COLO668 (cell line): ENCODE measurements around the gene TBC1D13.
A peak's percentile ranks its signal among the peaks of the same experiment; 100 is the strongest.
"Not testable (repeated sequence)": the region's sequence is repeated elsewhere in the genome, so short reads cannot be mapped to it uniquely, and the experiment has no call there.

Source experiments
- DNase-seq: peaks from one replicate; lab custom pipeline; 2025; ENCODE audit not compliant: unreplicated experiment; lab: John Stamatoyannopoulos, UW

Gene TBC1D13

DNA sequence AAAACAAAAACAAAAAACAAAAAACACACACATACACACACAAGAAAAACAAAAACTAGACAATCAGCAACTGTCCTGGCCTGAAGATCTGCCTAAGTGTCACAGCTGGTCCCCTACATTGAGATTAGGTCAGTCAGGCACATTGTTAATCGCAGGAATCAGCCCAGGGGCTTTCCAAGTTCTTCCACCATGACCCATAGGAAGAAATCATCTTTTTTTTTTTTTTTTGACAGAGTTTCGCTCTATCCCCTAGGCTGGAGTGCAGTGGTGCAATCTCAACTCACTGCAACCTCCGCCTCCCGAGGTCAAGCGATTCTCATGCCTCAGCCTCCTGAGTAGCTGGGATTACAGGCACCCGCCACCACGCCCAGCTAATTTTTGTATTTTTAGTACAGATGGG, 56.1 kb downstream of the TBC1D13 start:
- DNase-seq = not testable (repeated sequence)

DNA sequence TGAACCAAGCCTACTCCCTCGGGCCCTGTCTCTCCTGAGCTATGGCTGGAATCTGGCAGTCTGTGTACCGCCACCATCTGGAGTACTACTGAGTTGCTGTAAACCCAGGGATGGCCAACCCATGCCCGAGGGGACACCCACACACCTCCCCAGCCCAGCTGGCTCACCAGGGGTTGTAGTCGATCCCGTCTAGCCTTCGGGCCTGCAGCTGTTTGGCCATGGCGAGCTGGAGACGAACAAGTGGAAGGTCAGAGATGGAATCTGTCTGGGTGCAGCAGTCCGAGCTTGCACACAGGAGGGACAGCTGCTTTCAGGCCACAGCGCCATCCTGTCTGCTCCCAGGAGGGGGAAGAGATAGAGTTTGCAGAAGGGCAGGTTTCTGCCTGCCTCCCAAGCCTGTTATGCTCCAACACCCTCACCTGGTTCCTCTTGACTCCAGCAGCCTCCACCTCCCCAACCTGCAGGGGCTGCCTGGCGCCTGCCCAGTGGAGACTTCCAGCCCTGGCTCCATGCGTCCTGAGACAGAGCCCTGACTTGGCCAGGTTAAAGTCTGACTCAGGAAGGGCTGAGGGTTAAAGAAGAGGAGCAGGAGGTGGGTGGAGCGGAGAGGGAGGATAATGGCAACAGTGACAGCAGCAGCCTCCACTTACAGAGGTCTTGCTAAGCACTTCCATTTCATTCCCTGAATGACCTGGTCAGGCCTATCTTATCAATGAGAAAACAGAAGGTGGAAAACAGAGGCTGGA, 58.3 kb downstream of the TBC1D13 start:
- peak; percentile 64 for DNase-seq

DNA sequence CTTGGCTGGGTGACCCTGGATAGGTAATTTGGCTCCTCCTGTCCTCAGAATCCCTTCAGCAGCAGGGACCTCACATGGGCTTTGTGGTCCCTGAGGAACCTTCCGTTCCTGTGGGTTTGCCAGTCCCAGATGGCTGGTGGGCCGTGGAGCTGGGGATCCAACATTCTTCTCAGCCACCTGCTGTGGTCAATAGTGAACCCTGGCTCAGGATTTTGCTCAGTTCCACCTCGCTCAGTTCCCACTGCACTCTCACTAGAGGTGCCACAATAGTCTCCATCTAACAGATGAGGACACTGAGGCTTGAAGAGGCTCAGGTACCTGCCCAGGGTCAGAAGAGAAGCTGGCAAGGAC, 59.6 kb downstream of the TBC1D13 start:
- DNase-seq = no peak

DNA sequence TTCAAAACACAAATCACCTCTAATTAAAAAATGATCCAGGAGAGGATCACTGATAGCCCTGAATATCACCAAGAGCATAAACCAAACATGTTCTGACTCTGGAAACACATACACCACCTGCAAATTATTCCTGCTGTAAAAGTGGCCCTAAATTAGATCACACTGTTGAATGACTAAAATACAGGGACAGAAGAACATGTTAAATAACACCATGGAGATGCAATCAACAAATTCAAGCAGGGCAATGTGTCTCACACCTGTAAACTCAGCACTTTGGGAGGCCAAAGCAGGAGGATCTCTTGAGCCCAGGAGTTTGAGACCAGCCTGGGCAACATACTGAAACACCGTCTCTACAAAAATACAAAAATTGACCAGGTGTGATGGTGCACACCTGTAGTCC, 60.8 kb downstream of the TBC1D13 start:
- DNase-seq = no peak

DNA sequence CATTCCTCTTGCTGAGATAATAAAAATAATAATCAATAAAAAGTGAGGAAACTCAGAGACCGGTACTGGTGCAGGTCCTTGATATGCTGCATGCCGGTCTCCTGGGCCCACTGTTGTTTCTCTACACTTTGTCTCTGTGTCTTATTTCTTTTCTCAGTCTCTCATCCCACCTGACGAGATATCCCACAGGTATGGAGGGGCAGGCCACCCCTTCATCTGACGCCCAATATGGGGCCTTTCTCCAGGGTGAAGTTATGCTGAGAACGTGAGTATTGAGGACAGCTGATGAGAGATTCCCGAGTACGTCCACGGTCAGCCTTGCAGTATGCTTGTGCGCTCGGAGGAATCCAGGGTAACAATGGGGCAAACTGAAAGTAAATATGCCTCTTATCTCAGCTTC, 64.0 kb downstream of the TBC1D13 start:
- DNase-seq = not testable (repeated sequence)

DNA sequence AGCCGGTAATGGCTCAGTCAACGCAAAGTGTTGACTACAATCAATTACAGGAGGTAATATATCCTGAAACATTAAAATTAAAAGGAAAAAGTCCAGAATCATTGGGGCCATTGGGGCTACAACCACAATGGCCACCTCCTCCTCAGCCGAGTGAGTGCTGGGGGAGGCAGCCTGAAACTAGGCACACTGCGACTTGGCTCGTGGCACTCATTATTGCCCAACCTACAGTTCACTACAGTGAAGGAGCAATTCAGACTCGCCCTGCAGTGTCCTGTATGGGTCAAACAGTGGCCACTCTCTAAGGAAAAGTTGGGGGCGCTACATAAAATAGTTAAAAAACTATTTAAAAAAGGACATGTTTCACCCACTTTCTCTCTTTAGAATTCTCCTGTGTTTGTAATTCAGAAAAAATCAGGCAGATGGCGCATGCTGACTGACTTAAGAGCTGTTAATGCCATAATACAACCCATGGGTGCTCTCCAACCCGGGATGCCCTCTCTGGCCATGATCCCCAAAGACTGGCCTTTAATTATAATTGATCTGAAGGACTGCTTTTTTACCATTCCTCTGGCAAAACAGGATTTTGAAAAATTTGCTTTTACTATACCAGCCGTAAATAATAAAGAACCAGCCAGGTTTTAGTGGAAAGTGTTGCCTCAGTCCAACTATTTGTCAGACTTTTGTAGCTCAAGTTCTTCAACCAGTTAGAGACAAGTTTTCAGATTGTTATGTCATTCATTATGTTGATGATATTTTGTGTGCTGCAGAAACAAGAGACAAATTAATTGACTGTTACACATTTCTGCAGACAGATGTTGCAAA, 64.9 kb downstream of the TBC1D13 start:
- DNase-seq = peak; percentile 9

DNA sequence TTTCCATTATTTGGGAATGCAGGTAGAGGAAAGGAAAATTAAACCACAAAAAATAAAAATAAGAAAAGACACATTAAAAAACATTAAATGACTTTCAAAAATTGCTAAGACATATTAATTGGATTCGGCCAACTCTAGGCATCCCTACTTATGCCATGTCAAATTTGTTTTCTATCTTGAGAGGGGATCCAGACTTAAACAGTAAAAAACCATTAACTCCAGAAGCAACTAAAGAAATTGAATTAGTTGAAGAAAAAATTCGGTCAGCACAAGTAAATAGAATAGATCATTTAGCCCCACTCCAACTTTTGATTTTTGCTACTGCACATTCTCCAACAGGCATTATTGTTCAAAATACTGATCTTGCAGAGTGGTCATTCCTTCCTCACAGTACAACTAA, 65.6 kb downstream of the TBC1D13 start:
- DNase-seq = not testable (repeated sequence)

DNA sequence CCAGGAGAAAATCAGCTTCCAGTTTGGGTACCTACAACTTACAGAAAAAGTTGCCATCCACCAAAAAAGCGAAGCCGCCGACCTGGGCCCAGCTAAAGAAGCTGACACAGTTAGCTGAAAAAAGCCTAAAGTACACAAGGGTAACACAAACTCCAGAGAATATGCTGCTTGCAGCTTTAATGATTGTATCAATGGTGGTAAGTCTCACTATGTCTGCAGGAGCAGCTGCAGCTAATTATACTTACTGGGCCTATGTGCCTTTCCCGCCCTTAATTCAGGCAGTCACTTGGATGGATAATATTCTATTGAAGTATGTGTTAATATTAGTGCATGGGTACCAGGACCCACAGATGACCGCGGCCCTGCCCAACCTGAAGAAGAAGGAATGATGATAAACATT, 67.4 kb downstream of the TBC1D13 start:
- DNase-seq = not testable (repeated sequence)

DNA sequence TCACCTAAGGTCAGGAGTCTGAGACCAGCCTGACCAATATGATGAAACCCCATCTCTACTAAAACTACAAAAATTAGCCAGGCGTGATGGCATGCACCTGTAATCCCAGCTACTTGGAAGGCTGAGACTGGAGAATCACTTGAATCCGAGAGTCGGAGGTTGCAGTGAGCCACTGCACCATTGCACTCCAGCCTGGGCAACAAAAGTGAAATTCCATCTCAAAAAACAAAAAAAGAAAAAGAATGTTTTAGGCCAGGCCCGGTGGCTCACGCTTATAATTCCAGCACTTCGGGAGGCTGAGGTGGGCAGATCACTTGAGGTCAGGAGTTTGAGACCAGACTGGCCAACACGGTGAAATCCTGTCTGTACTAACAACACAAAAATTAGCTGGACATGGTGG, 71.4 kb downstream of the TBC1D13 start:
- not testable (repeated sequence) for DNase-seq
